Endothelial cell (in vitro differentiated cells): ENCODE measurements around the gene THRB. TPM values are rescaled to one million over a fixed set of nuclear protein-coding genes. Genes with fewer than 3 reads are reported as not detected.

Experiments
- DNase-seq: peaks from one replicate; pipeline ENCODE4 v3.0.0; 2021; ENCODE audit warnings: low spot score
- H3K27ac Mint-ChIP-seq: one replicate; pipeline ENCODE4 v1.8.0; 2021; ENCODE audit warnings: mixed read lengths, inconsistent platforms; ENCODE audit not compliant: unreplicated experiment
- H3K27me3 Mint-ChIP-seq: one replicate; pipeline ENCODE4 v1.8.0; 2021; ENCODE audit warnings: mild to moderate bottlenecking, moderate library complexity, mixed read lengths, inconsistent platforms; ENCODE audit not compliant: unreplicated experiment
- H3K36me3 Mint-ChIP-seq: one replicate; pipeline ENCODE4 v1.8.0; 2021; ENCODE audit warnings: mild to moderate bottlenecking, low read depth, mixed read lengths, inconsistent platforms; ENCODE audit not compliant: unreplicated experiment
- H3K4me1 Mint-ChIP-seq: one replicate; pipeline ENCODE4 v1.8.0; 2021; ENCODE audit warnings: mild to moderate bottlenecking, mixed read lengths, inconsistent platforms; ENCODE audit not compliant: unreplicated experiment
- H3K4me3 Mint-ChIP-seq: one replicate; pipeline ENCODE4 v1.8.0; 2021; ENCODE audit warnings: mild to moderate bottlenecking, mixed read lengths, inconsistent platforms; ENCODE audit not compliant: unreplicated experiment
- H3K9me3 Mint-ChIP-seq: one replicate; pipeline ENCODE4 v1.8.0; 2021; ENCODE audit warnings: mixed read lengths, inconsistent platforms; ENCODE audit not compliant: unreplicated experiment
- total RNA-seq: library from RNA; stranded (reverse); fragmentation: NEBNext Ultra II Directional; extraction: Animal tissue kit (Norgen Biotek cat#: 25700); gene quantifications from one replicate; pipeline ENCODE4 v1.2.1, GENCODE V29; 2021; ENCODE audit not compliant: unreplicated experiment
- TF ChIP-seq, protein P1 (sequence below): fragments of 200-600 bp; sonication (generic); IDR thresholded peaks from one replicate; pipeline ENCODE4 v1.5.0; 2021; ENCODE audit warnings: antibody characterized with exemption; ENCODE audit not compliant: unreplicated experiment

Gene THRB
- total RNA-seq, 1 donor from 2014 or later: 0.38 TPM

DNA sequence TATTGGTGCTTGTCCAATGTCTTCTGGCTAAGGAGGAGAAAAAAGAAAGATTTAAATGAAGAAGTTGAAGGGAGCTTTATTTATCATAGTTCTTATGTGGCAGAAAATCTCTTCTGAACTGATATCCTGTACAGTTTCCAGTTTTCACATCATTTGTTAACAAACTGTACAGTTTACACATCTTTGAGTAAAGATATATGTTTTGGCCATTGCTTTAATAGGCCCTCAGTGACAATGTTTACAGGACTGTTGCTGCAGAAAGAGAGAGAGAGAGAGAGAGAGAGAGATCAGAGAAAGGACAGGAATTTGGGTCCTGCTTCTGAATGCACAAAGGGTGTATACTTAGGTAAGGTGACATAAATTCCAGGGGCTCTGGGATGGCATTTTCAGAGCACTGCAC lies 361.2 kb downstream of the THRB start:
- DNase-seq: no peak
- no peaks in the 10 kb centered on the region for H3K36me3 Mint-ChIP-seq
- no peak overlapping the region for H3K27ac Mint-ChIP-seq
- H3K9me3 Mint-ChIP-seq: no peaks in the 10 kb centered on the region
- TF ChIP-seq, protein P1, sequence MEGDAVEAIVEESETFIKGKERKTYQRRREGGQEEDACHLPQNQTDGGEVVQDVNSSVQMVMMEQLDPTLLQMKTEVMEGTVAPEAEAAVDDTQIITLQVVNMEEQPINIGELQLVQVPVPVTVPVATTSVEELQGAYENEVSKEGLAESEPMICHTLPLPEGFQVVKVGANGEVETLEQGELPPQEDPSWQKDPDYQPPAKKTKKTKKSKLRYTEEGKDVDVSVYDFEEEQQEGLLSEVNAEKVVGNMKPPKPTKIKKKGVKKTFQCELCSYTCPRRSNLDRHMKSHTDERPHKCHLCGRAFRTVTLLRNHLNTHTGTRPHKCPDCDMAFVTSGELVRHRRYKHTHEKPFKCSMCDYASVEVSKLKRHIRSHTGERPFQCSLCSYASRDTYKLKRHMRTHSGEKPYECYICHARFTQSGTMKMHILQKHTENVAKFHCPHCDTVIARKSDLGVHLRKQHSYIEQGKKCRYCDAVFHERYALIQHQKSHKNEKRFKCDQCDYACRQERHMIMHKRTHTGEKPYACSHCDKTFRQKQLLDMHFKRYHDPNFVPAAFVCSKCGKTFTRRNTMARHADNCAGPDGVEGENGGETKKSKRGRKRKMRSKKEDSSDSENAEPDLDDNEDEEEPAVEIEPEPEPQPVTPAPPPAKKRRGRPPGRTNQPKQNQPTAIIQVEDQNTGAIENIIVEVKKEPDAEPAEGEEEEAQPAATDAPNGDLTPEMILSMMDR: no peak
- no peaks in the 10 kb centered on the region for H3K4me1 Mint-ChIP-seq
- H3K27me3 Mint-ChIP-seq: peaks cover 1% of the 10 kb centered on the region
- no peak overlapping the region for H3K4me3 Mint-ChIP-seq

DNA sequence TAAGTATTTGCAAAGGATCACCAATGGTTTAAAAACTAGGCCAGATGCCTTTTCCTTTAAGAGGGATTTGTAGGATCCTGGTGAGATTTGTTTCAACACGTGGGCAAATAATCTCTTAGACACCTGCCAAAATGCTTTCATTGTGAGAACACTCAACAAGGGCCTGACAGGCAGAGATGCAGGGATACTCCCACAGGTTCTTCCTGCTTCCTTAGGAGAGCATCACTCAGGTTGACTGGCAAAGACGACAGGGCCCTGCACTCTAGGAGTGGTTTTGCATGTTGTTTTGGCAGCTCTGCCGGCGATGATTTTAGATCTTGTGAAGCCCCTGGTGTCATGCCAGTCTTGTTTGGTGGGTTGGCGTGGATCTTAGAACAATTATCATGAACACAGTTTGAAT lies 365.1 kb downstream of the THRB start:
- Mint-ChIP-seq H3K4me1 (no peaks in the 10 kb centered on the region), H3K27ac (no peak overlapping the region), H3K9me3 (no peaks in the 10 kb centered on the region), H3K4me3 (no peak overlapping the region), H3K27me3 (peaks cover 1% of the 10 kb centered on the region), H3K36me3 (no peaks in the 10 kb centered on the region)
- no peak for DNase-seq
- TF ChIP-seq, protein P1: no peak

DNA sequence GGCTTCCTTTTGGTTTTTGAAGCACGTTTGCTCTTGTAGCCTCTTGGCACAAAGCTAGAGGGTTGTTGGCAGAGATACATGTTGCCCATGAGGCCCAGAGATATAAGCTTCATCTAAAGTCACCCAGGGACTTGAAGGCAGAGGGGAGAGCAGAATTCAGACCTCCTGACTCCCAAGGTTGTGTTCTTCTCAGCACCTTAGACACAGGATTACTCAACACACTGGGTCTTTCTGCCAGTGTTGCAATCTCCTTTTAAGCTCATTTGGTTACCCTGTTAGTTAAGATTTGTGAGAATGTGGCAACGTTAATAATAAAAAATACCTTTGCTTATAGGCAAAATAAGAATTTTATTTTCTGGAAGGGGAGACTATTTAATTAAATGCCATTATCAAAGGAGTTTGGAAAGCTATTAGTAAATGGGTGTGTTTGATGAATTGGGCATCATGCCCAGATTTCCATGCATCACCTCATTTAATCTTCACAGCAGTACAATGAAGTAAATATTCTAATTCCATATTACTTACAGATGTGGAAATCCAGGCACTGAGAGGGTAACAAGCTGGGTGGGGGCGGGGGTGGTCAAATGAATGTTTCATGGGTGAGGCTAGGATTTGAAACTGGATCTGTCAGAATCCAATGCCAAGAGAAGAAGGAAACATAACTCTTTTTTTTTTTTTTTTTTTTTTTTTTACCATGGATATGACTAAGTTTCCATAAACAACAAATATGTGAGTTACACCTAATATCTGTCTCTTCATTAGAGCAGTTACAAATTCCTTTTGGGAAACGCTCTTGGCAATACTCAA lies 366.2 kb downstream of the THRB start:
- no peaks in the 10 kb centered on the region for H3K4me1 Mint-ChIP-seq
- H3K4me3 Mint-ChIP-seq: no peak overlapping the region
- H3K27ac Mint-ChIP-seq: no peak overlapping the region
- H3K36me3 Mint-ChIP-seq: no peaks in the 10 kb centered on the region
- TF ChIP-seq, protein P1: no peak
- peaks cover 1% of the 10 kb centered on the region for H3K27me3 Mint-ChIP-seq
- H3K9me3 Mint-ChIP-seq: no peaks in the 10 kb centered on the region
- no peak for DNase-seq

DNA sequence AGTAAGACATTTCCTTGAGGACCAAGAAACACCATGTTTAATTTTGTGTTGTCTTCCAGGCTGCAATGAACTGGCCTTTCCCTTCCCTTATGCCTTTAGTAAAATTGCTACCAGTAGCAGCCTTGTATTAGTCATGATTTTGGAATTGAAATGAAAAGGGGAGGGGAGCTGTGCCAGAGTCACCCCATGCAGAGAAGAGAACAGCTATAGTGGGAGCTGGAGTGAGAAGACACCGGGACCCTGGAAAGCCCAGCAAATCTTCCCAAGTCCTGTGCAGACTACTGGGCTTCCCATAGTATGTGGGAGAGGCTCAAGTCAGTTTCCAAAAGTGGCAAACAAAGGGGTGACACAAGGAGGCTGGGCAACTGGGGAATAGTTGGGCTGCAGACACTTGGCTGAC lies 371.1 kb downstream of the THRB start:
- Mint-ChIP-seq H3K27ac (no peak overlapping the region), H3K36me3 (no peaks in the 10 kb centered on the region), H3K4me3 (no peak overlapping the region), H3K27me3 (no peaks in the 10 kb centered on the region), H3K9me3 (no peaks in the 10 kb centered on the region), H3K4me1 (no peaks in the 10 kb centered on the region)
- TF ChIP-seq, protein P1: no peak
- no peak for DNase-seq

DNA sequence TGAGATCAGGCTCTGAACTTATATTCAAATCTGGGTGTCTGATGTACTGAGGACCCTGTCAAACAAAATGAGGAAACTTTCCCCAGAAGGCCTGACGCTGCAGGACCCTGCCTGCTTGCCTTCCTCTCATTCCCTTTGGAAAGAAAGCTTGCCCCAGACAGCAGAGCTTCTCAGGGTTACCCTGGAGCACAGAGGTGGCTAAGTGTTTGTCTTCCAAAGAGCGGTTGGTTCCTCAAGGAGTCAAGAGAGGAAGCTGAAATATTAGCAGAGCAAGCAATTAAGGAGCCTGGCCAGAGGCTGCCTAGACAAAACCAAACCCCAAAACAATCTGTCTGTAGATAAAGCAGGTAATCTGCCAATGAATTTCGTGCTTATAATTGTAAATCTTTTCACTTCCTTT lies 374.2 kb downstream of the THRB start:
- no peak for DNase-seq
- no peaks in the 10 kb centered on the region for H3K9me3 Mint-ChIP-seq
- TF ChIP-seq, protein P1: no peak
- no peaks in the 10 kb centered on the region for H3K4me1 Mint-ChIP-seq
- no peaks in the 10 kb centered on the region for H3K27me3 Mint-ChIP-seq
- no peak overlapping the region for H3K27ac Mint-ChIP-seq
- no peak overlapping the region for H3K4me3 Mint-ChIP-seq
- H3K36me3 Mint-ChIP-seq: no peaks in the 10 kb centered on the region
